Anterior cingulate cortex (tissue), 58 donors: Measurements from ENCODE around the gene USP13.
"Not testable (repeated sequence)": the region's sequence is repeated elsewhere in the genome, so short reads cannot be mapped to it uniquely, and the experiment has no call there.

Experiments
- DNase-seq, 58 donors: peaks; one replicate each; lab custom pipeline; 2025; lab: John Stamatoyannopoulos, UW

Gene USP13, protein sequence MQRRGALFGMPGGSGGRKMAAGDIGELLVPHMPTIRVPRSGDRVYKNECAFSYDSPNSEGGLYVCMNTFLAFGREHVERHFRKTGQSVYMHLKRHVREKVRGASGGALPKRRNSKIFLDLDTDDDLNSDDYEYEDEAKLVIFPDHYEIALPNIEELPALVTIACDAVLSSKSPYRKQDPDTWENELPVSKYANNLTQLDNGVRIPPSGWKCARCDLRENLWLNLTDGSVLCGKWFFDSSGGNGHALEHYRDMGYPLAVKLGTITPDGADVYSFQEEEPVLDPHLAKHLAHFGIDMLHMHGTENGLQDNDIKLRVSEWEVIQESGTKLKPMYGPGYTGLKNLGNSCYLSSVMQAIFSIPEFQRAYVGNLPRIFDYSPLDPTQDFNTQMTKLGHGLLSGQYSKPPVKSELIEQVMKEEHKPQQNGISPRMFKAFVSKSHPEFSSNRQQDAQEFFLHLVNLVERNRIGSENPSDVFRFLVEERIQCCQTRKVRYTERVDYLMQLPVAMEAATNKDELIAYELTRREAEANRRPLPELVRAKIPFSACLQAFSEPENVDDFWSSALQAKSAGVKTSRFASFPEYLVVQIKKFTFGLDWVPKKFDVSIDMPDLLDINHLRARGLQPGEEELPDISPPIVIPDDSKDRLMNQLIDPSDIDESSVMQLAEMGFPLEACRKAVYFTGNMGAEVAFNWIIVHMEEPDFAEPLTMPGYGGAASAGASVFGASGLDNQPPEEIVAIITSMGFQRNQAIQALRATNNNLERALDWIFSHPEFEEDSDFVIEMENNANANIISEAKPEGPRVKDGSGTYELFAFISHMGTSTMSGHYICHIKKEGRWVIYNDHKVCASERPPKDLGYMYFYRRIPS

DNA sequence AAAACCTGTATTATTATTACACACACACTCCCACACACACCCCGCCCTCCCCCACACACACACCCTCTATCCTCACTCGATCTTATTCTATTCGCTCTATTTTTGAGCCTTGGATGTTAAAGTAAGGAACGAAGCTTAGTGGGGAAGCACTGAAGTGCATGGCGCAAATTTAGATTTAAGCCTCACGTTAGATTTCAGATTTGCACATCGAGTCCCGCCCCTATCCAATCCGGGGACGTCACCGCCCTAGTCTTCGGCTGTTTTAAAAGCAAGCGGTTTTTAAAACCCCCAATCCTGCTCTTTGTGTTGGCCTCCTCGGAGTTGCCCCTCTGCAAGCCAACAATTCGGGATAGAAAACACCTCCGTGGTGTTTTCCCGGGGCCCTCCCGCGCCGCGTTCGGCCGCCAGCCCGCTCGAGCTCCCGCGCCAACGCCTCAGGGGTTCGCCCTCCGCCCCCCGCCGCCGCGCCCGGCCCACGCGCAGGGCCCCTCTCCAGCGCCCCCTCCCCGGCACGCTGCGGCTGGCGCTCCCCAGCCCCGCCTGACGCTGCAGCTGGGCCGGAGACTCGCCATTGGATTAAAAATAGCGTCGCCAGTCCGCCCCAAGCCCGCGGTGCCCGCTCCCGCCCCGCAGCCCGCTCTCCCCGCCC, at the start of gene USP13:
Gene USP13 (plus strand): TSS at position 594 of the 649 bp plus-strand sequence. CDS start 186 bp downstream, outside the sequence.
- DNase-seq, result peak in 57 of 58 donors; percentile 31 to 87 (median 73)

DNA sequence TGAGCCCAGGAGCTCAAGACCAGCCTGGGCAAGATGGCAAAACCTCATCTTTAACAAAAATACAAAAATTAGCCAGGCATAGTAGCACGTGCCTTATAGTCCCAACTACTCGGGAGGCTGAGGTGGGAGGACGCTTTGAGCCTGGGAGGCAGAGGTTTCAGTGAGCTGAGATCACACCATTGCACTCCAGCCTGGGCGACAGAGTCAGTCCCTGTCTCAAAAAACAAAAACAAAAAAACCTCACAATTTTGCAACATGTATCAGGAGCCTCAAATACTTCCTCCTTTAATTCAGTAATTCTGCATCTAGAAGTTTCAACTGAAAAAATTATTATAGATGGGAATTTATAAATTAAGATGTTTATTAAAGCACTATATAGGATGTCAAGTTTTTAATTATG, 49.5 kb upstream of the USP13 start:
- no peak for DNase-seq

DNA sequence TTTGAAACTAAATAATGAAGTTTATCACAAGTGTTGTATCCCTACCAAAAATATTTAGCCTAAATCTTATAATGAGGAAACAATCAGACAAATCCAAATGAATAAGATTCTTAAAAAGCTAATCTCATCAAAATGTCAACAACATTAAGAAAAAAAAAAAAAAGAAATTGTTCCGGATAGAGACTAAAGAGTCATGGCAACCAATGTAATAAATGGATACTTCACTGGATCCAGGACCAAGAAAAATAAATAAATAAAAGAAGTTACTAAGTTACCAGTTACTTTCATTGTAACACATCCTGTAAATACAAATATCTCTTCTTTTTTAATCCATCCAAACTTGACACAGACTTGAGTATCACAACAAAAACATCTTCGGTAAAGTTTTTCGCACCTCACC, 49.0 kb upstream of the USP13 start:
- no peak for DNase-seq

DNA sequence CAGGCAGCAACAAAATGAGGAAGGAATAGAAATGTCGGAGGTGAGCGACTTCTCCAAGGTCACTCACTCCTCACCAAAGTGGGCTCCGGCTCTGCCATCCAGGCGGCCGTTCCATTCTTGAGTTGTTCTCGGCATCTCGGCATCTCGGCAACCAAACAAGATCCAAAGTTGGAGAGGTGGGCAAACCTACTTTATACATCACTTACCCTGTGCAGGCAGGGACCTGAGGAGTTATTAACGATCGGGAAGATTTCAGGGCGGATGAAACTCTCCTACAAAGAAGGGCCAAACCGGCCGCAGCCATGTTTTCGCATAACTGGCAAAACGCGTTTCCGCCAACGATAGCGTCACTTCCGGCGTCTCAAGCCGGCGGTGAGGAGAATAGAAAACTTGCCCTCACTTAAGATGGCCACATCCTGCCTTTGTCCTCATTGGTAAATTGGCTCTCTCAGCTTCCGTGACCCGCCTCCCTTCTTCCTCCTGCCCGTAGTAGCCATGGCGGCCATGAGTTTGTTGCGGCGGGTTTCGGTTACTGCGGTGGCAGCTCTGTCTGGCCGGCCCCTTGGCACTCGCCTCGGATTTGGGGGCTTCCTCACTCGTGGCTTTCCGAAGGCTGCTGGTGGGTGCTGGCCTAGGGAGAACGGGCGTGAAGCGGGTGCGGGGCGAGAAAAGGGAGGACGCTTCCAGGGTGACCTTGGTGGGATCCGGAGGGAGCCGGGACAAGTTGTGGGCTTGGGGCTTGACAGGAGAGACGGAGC, 48.3 kb upstream of the USP13 start, which contains the start of the genes MRPL47 and NDUFB5:
Gene MRPL47 (minus strand): TSS at position 318 of the 758 bp plus-strand sequence. CDS start 14 bp downstream, at position 304.
Gene NDUFB5 (plus strand): TSS at position 474 of the 758 bp plus-strand sequence. CDS start 22 bp downstream, at position 496.
- peak; percentile 52 to 98 (median 92) for DNase-seq

DNA sequence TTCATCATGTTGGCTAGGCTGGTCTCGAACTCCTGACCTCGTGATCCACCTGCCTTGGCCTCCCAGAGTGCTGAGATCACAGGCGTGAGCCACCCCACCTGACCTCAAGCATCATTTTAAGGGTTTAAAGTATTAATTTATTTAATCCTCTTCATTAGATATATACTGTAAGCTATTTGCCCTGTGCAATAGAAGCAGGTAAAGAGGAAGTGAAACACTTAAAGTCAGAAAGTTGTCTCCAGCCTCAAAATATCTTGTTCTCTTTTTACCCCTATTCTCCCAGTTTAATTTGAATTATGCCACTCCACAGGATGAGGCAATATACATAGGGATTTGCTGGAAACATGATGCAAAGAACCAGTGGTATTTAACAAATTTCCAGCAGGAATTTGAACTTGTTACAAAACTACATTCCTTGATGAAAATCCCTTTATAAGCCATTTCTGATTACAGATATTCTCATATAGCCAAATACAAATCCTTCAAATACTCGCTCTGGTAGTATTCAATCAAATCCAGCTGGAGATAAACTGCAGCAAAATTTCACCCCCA, 46.2 kb upstream of the USP13 start:
- no peak for DNase-seq

DNA sequence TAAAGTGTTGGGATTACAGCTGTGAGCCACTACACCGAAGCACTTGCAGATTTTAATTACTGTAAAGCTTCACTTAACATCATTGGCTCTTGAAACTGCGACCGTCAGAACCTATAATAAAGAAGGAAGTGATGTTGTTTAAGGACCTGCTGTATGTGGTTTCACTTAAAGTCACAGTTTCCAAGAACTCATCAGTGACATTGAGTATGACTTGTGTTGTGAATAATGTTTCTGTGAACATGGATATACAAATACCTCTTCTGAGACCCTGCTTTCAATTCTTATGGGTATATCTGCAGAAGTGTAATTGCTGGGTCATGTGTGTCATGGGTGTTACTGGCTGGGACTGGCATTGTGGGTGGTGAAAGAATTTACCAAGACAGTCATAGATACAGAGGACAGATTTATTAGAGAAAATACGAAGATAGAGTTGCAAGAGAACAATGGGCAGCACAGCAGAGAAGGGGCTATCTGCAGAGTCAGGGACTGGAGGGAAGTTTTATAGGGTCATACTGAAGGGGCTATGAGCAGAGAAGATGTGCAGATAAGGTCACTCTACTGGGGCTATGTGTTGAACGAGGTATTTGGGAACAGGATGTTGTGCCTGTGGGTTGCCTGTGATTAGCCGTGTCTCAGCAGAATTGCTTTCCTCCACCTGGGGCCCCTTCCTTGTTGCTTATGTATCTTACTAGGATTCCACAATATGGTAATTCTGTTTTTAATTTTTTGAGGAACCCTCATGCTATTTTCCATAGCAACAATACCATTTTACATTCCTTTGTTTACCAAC, 43.7 kb upstream of the USP13 start:
- no peak for DNase-seq

- no peak for DNase-seq
These were observed 42.8 kb upstream of the USP13 start for GRCh38 chr3:179610066-179610465.

DNA sequence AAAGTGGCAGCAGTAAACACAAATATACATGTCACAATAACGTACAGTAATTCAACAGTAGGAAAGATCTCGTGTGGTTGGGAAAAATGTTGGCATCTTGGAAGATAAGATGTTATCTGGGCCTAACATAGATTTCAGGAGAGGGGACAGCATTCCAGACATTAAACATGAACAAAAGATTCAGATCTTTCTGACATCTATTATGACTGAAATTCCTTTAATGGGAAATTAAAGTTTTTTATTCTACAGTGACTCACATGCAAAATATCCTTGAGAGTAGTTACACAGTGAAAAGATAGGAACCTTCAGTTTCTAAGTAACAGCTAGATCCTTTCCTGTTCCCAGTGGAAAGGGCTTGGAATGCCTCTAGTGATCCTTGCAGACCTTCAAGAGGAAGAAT, 39.0 kb upstream of the USP13 start:
- DNase-seq, result no peak

DNA sequence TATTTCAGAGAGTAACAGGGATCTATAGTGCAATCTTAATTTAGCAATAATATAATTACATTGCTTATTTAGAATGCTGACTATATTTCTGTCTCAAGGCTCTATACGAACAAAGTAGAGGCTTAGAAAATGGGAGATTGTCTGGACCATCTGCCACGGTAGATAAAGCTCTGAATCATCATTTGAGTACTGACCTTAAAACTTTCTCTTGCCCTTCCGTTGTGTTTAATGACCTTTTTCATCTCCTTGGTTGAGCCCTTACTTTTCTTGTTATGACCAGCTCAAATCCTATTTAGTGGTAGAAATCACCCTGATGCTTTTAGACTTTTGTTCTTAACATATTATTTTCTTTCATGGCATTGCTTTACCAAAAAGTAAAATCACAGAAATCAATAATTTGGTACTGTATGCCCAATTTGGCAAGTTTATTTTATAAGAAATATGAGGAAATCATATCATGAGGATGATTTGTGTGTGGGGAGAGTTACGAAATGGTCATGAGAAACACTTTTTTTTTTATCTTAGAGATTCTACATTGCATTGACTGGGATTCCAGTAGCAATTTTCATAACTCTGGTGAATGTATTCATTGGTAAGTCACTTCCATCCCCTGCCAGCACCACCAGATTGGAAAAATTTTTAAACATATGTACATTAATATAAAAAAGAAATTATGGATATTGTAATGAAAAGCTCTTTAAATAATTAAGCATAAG, 37.2 kb upstream of the USP13 start:
- no peak for DNase-seq

DNA sequence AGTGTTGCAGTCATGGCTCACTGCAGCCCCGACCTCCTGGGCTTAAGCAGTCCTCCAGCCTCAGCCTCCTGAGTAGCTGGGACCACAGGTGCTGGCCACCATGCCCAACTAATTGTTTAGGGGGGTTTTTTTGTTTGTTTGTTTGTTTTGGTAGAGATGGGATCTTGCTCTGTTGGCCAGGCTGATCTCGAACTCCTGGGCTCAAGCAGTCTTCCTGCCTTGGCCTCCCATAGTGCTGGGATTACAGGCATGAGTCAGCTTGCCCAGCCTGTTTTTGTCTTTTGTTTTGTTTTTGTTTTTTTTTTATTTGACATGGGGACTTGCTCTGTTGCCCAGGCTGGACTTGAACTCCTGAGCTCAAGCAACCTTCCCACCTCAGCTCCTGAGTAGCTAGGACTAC, 30.8 kb upstream of the USP13 start:
- no peak for DNase-seq

DNA sequence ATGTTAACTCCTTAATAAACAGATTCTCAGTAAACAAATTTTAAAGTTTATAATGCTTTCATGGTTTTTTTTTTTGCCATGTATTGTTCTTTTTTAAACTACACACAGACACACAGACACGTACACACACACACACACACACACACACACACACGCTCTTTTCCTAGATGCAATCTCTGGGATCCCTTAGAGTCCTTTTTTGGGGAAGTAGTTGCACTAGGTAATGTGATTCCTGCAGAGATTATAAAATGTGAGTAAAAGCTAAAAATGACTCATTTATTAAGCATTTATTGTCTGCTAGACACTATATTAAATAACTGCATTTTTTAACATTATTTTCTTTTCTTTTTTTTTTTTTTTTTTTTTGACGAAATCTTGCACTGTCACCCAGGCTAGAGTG, 28.4 kb upstream of the USP13 start:
- DNase-seq, result no peak

DNA sequence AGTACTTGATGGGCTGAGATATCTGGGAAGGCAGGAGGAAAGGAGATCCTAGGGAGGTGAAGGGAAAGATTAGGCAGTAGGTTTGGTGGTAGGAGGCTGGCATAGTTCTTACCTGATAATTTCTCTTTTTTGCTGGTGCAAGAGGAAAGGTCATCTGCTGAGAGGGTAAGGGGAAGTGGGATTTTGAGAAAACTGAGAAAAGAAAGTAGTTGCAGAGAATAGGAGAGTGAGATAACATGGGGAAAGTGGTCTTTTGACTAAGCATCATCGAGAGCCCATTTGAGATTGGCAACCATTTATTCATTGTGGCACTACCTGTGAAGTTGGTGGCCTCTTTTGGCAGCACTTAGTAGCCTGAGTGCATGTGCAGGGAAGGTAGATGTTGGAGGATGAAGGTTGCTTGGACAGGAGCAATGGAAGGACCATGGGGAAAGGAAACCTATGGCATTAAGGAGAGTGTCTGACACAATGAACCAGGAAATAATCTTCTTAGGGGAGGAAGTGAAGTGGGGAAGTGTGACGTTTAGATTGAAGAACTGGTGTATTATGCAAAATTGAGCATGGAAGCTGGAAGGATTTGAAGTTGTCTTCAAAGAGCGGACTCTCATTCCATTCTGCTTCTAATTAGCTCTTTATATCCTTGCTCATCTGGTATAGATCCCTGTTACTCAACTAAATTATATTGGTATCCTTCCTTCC, 21.9 kb upstream of the USP13 start:
- no peak for DNase-seq

GRCh38 chr3:179640469-179640868, 12.4 kb upstream of the USP13 start:
- DNase-seq, result no peak

DNA sequence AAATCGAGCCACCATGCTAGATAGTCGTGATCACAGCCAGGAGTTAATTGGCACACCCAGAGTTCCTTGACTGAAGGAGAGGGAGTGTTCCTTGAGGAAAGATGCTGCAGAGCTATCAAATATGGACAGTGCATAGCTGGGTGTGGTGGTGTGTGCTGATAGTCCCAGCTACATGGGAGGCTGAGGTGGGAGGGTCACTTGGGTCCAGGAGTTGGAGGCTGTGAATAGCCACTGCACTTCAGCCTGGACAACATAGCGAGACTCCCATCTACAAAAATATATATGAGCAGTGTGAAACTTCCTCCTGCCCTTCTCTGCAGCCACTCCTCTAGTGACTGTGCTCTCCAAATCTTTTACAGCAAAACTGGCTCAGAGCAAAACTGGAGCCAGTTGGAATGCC, 10.0 kb upstream of the USP13 start:
- DNase-seq, result no peak

- DNase-seq, result not testable (repeated sequence)
These were observed 9.0 kb upstream of the USP13 start for GRCh38 chr3:179643837-179644236.

- no peak for DNase-seq
These were observed 6.7 kb upstream of the USP13 start for GRCh38 chr3:179646177-179646576.

DNA sequence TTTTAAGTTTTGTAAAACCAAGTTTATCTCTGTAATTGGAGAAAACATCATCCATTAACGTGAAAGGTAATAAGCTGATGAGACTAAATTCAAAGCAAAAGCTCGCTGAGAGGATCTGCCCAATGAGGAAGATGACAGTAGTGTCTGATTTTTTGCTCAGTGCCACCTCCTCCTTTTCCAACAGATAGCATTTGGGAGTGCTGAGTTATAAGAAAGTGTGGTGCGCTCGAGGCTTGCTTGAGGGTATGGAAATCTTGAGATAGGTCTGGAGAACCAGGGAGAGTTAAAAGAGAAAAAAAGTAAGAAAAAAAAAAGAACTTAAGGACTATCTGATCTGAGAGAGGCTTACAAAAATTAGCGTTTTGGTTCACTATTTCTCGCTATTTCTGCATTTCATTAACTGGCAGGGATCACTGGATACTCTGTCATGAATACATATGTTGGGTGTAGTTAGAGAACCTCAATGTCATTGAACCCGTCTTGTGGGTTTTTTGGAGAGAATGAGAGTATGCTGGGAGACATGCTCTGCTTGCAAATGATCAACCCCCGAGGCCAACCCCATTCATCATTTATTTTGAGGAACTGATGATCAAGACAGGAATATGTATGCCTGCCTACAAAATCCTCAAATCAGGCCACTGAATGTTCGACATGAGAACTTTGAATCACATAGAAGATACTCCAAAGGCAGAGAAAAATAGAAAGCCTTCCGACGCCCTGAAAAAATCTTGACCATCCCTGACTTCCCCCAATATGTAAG, 973 bp upstream of the USP13 start:
- DNase-seq, result peak in 3 of 58 donors; percentile 2 to 51 (median 31)
